Ishikawa (cell line): Measurements from ENCODE around the gene HMGN4.

Experiments
- CEBPB ChIP-seq: IDR thresholded peaks from 2 replicates; pipeline ENCODE4 v1.6.1; 2012
- CREB1 ChIP-seq: IDR thresholded peaks from 2 replicates; pipeline ENCODE4 v1.6.1; 2012; ENCODE audit warnings: low read depth
- EGR1 ChIP-seq: IDR thresholded peaks from 2 replicates; pipeline ENCODE4 v1.6.1; 2012
- EP300 ChIP-seq: IDR thresholded peaks from 2 replicates; pipeline ENCODE4 v1.6.1; 2012; ENCODE audit warnings: borderline replicate concordance
- FOXM1 ChIP-seq: IDR thresholded peaks from 2 replicates; pipeline ENCODE4 v1.6.1; 2012; ENCODE audit warnings: low read depth, borderline replicate concordance
- NFIC ChIP-seq: IDR thresholded peaks from 2 replicates; pipeline ENCODE4 v1.6.1; 2012
- RAD21 ChIP-seq: IDR thresholded peaks from 2 replicates; pipeline ENCODE4 v1.6.1; 2012; ENCODE audit warnings: low read depth
- TAF1 ChIP-seq: IDR thresholded peaks from 2 replicates; pipeline ENCODE4 v1.6.1; 2012; ENCODE audit warnings: low read depth, mild to moderate bottlenecking
- TCF12 ChIP-seq: IDR thresholded peaks from 2 replicates; pipeline ENCODE4 v1.6.1; 2012; ENCODE audit warnings: low read depth
- TEAD4 ChIP-seq: IDR thresholded peaks from 2 replicates; pipeline ENCODE4 v1.6.1; 2012
- YY1 ChIP-seq: IDR thresholded peaks from 2 replicates; pipeline ENCODE4 v1.6.1; 2012; ENCODE audit warnings: low read depth
- ZBTB7A ChIP-seq: IDR thresholded peaks from 2 replicates; pipeline ENCODE4 v1.6.1; 2012; ENCODE audit warnings: low read depth
- TF ChIP-seq, protein P1 (sequence below): IDR thresholded peaks from 2 replicates; pipeline ENCODE4 v1.6.1; 2012
- TF ChIP-seq, protein P2 (sequence below): IDR thresholded peaks from 2 replicates; pipeline ENCODE4 v1.6.1; 2012; ENCODE audit warnings: low read depth, mild to moderate bottlenecking
- TF ChIP-seq, protein P3 (sequence below): IDR thresholded peaks from 2 replicates; pipeline ENCODE4 v1.6.1; 2012

Gene HMGN4

DNA sequence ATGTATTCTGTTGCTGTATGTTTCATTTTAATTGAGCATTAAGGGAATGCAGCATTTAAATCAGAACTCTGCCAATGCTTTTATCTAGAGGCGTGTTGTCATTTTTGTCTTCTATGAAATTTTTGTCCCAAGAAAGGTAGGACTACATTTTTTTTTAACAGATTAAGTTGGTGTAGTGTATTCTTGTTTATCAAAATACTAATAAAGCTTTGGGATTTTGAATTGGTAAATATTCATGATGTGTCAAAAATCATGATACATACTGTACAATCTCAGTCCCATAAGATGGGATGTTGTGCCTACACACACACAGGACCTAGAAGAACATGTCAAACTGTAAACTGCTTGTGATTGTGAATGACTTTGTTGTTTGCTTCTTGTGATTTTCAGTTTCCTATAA lies 11.2 kb upstream of the HMGN4 start:
- TF ChIP-seq EP300, result no peak
- TF ChIP-seq FOXM1, result no peak
- TF ChIP-seq, protein P1, sequence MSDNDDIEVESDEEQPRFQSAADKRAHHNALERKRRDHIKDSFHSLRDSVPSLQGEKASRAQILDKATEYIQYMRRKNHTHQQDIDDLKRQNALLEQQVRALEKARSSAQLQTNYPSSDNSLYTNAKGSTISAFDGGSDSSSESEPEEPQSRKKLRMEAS, result no peak
- no peak for TF ChIP-seq TCF12
- TF ChIP-seq YY1, result no peak
- TF ChIP-seq CREB1, result no peak

DNA sequence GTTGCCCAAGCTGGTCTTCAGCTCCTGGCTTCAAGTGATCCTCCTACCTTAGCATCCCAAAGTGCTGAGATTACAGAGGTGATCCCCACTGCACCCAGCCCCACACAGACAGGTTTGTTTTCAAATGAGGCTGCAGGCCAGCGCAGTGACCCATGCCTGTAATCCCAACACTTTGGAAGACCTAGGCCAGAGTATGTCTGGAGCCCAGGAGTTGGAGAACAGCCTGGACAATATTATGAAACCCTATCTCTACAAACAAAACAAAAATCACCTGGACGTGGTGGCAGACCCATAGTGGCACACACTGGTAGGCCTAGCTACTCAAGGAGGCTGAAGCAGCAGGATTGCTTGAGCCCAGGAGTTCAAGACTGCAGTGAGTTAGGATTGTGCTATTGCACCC lies 8.0 kb upstream of the HMGN4 start:
- no peak for TF ChIP-seq NFIC
- TF ChIP-seq EGR1, result no peak
- TF ChIP-seq CEBPB, result no peak
- TF ChIP-seq RAD21, result no peak
- TF ChIP-seq EP300, result no peak
- no peak for TF ChIP-seq FOXM1
- TF ChIP-seq, protein P2, sequence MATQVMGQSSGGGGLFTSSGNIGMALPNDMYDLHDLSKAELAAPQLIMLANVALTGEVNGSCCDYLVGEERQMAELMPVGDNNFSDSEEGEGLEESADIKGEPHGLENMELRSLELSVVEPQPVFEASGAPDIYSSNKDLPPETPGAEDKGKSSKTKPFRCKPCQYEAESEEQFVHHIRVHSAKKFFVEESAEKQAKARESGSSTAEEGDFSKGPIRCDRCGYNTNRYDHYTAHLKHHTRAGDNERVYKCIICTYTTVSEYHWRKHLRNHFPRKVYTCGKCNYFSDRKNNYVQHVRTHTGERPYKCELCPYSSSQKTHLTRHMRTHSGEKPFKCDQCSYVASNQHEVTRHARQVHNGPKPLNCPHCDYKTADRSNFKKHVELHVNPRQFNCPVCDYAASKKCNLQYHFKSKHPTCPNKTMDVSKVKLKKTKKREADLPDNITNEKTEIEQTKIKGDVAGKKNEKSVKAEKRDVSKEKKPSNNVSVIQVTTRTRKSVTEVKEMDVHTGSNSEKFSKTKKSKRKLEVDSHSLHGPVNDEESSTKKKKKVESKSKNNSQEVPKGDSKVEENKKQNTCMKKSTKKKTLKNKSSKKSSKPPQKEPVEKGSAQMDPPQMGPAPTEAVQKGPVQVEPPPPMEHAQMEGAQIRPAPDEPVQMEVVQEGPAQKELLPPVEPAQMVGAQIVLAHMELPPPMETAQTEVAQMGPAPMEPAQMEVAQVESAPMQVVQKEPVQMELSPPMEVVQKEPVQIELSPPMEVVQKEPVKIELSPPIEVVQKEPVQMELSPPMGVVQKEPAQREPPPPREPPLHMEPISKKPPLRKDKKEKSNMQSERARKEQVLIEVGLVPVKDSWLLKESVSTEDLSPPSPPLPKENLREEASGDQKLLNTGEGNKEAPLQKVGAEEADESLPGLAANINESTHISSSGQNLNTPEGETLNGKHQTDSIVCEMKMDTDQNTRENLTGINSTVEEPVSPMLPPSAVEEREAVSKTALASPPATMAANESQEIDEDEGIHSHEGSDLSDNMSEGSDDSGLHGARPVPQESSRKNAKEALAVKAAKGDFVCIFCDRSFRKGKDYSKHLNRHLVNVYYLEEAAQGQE, result no peak
- no peak for TF ChIP-seq TCF12
- no peak for TF ChIP-seq YY1

DNA sequence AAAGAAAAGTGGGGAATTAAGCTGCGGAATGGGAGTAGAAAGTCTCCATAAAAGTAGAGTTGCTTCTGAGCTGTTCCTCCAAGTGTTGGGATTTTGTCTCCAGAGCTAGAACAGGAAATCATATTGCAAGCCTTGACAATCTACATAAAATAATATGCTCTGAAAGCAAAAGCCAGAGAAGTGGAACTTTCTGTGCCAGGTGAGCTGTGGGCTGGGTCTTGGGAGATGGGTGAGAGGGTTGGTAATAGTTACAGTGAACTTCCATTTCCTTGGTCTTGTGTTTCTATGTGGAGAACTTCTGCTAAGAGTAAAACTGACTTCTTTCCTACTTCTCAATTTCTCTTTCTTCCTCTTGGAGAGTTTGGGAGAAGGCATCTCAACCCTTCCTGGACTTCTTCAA lies 6.3 kb upstream of the HMGN4 start:
- TF ChIP-seq, protein P1, result no peak
- TF ChIP-seq CREB1 (no peak), ZBTB7A (no peak), CEBPB (no peak), YY1 (no peak), FOXM1 (no peak), NFIC (no peak), TEAD4 (no peak)
- TF ChIP-seq, protein P3, sequence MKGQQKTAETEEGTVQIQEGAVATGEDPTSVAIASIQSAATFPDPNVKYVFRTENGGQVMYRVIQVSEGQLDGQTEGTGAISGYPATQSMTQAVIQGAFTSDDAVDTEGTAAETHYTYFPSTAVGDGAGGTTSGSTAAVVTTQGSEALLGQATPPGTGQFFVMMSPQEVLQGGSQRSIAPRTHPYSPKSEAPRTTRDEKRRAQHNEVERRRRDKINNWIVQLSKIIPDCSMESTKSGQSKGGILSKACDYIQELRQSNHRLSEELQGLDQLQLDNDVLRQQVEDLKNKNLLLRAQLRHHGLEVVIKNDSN, result no peak

DNA sequence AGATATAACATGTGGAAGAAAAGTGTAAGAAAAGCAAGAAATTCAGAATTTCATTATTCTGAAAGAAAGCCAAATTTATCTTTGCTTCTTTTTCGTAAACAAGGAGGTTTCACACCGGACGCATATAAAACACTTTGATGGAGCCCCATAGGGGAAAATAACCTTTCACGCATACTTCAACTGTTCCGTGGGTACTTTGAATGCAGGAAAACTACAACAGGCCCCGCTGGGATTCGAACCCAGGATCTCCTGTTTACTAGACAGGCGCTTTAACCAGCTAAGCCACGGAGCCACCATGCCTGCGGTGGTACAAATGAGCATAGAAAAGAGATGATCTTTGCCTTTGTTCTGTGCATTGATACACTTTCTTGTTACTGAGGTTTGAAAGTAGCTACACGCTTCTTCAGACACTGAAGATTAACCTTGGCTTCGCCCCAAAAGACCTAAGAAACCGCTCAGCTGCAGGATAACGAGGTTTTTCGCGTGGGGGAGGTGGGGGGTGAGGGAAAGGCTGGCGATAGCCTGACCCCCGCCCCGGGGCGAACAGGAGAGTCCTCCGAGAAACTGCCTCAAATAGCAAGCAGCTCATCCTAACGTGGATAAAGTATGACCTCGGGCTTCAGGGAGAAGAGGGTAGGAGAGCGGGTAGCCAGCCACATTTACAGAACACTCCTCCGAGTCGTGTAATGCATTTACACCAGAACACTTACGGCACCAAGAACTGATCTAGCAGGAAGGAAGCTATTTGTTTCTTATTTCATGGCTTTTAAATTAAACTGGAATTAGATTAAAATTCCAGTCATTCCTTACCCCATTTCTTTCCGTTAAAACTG lies 5.3 kb upstream of the HMGN4 start:
- no peak; the same call in 1 of the 2 replicates for TF ChIP-seq RAD21
- TF ChIP-seq TAF1, result no peak
- TF ChIP-seq EGR1, result no peak
- no peak for TF ChIP-seq CREB1
- 0 out of 2 replicates have a peak, but pooled peaks have one; percentile 21 for TF ChIP-seq NFIC
- TF ChIP-seq, protein P1, result peak; percentile 28; the same call in 1 of the 2 replicates
- TF ChIP-seq, protein P2, result no peak
- TF ChIP-seq ZBTB7A, result no peak
- no peak for TF ChIP-seq TCF12
- TF ChIP-seq FOXM1, result peak; percentile 19; the same call in 1 of the 2 replicates
- TF ChIP-seq YY1, result 0 out of 2 replicates have a peak, but pooled peaks have one; percentile 39
- TF ChIP-seq CEBPB, result no peak
- TF ChIP-seq, protein P3, result no peak; the same call in 1 of the 2 replicates
- TF ChIP-seq EP300, result no peak
- peak; percentile 91 for TF ChIP-seq TEAD4

DNA sequence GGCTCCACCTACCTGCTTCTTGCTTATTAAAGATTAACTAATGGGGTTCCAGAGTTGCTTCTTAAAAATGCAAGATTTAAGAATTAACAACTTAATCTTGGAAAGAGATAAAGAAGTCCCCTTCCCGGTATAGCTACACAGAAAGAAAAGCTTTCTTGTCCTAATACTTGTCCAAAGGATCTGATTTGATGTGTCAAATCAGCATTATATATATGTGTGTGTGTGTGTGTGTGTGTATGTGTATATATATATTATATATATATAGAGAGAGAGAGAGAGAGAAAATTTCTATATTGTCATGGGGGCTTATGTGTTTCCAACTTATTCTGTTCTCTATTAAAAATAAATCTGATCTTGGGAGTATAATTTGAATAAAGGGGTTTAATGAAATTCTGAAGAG lies 4.6 kb upstream of the HMGN4 start:
- TF ChIP-seq RAD21 (no peak), ZBTB7A (no peak), CREB1 (no peak)
